NAMALWA (cell line): ENCODE results near the gene TTC17.
"Not testable (repeated sequence)": the region's sequence is repeated elsewhere in the genome, so short reads cannot be mapped to it uniquely, and the experiment has no call there.

Experiments used
- DNase-seq: peaks from one replicate; pipeline ENCODE4 v3.0.0-alpha.2; 2015; ENCODE audit warnings: low spot score

TTC17 gene

GRCh38 chr11:43358801-43359421 is at the start of gene TTC17:
TTC17 (plus strand) TSS chr11:43358920; CDS start chr11:43358955, 35 bp downstream.
- DNase-seq: peak; percentile 95

- DNase-seq: peak; percentile 98
Measured at GRCh38 chr11:43311791-43312607, 46.7 kb upstream of the TTC17 start, which contains the start of gene API5. API5 (plus strand) TSS chr11:43311996; CDS start chr11:43312128, 132 bp downstream.

- no peak for DNase-seq
Measured at GRCh38 chr11:43315966-43316365, 42.8 kb upstream of the TTC17 start.

- no peak for DNase-seq
Measured at GRCh38 chr11:43316451-43316850, 42.3 kb upstream of the TTC17 start.

GRCh38 chr11:43327987-43328386 is 30.7 kb upstream of the TTC17 start:
- no peak for DNase-seq

GRCh38 chr11:43328482-43328881 is 30.2 kb upstream of the TTC17 start:
- no peak for DNase-seq

GRCh38 chr11:43341159-43341558 is 17.6 kb upstream of the TTC17 start:
- no peak for DNase-seq

- not testable (repeated sequence) for DNase-seq
Measured at GRCh38 chr11:43351426-43351825, 7.3 kb upstream of the TTC17 start.

GRCh38 chr11:43354311-43354710 is 4.4 kb upstream of the TTC17 start:
- no peak for DNase-seq

- no peak for DNase-seq
Measured at GRCh38 chr11:43356336-43356735, 2.4 kb upstream of the TTC17 start.

- no peak for DNase-seq
Measured at GRCh38 chr11:43358279-43358800, 380 bp upstream of the TTC17 start.

- DNase-seq: peak; percentile 81
Measured at GRCh38 chr11:43359422-43359818, 700 bp downstream of the TTC17 start.

- DNase-seq: peak; percentile 44
Measured at GRCh38 chr11:43360361-43361032, 1.8 kb downstream of the TTC17 start.

GRCh38 chr11:43366677-43367076 is 8.0 kb downstream of the TTC17 start:
- DNase-seq: no peak

- DNase-seq: peak; percentile 46
Measured at GRCh38 chr11:43367382-43368178, 8.9 kb downstream of the TTC17 start.

- no peak for DNase-seq
Measured at GRCh38 chr11:43376065-43376464, 17.3 kb downstream of the TTC17 start.

- no peak for DNase-seq
Measured at GRCh38 chr11:43376594-43376993, 17.9 kb downstream of the TTC17 start.

GRCh38 chr11:43377389-43377788 is 18.7 kb downstream of the TTC17 start:
- DNase-seq: no peak

GRCh38 chr11:43378897-43379296 is 20.2 kb downstream of the TTC17 start:
- no peak for DNase-seq

GRCh38 chr11:43381802-43382201 is 23.1 kb downstream of the TTC17 start:
- no peak for DNase-seq

GRCh38 chr11:43382614-43383013 is 23.9 kb downstream of the TTC17 start:
- no peak for DNase-seq

- no peak for DNase-seq
Measured at GRCh38 chr11:43384393-43384792, 25.7 kb downstream of the TTC17 start.
